IMR-90 (cell line): ENCODE measurements around the gene SORL1. TPM values are rescaled to one million over a fixed set of nuclear protein-coding genes. Genes with fewer than 3 reads are reported as not detected.

Experiments
- ATAC-seq: fragments of 200-7000 bp; cut with Tn5 transposase; 2 replicates; pipeline ENCODE4 v1.9.1; 2020; ENCODE audit warnings: low read depth, mild to moderate bottlenecking, moderate library complexity
- BruUV-seq: library from RNA; stranded (reverse); fragments of 400-500 nt; replicated peaks from 2 replicates; lab custom pipeline; 2021; lab: Mats Ljungman, UMichigan
- CTCF ChIA-PET: fragments of 300-600 bp; formaldehyde crosslinking; extraction: SDS; loops from one replicate; lab custom pipeline; 2021; ENCODE audit warnings: antibody characterized with exemption; lab: Yijun Ruan, JAX
- POLR2A ChIA-PET: fragments of 300-600 bp; sonication (Branson Sonifier 250); formaldehyde crosslinking; loops from one replicate; lab custom pipeline; 2022; ENCODE audit warnings: antibody characterized with exemption; ENCODE audit not compliant: unreplicated experiment; lab: Charles Lee
- DNase-seq: peaks from one replicate; pipeline ENCODE4 v3.0.0; 2013
- H2AFZ ChIP-seq: replicated peaks from 2 replicates; pipeline ENCODE3; 2013; ENCODE audit warnings: low read length, mild to moderate bottlenecking; ENCODE audit not compliant: poor library complexity
- H2AK5ac ChIP-seq: 2 replicates; pipeline ENCODE4 v1.6.1; 2013; ENCODE audit warnings: low read depth, low read length, inconsistent platforms
- H2AK9ac ChIP-seq: replicated peaks from 2 replicates; pipeline ENCODE3; 2013; ENCODE audit warnings: mild to moderate bottlenecking, low read depth, low read length, moderate library complexity; ENCODE audit not compliant: poor library complexity
- H2BK120ac ChIP-seq: 2 replicates; pipeline ENCODE4 v1.6.1; 2013; ENCODE audit warnings: low read depth, low read length, inconsistent platforms
- H2BK15ac ChIP-seq: 3 replicates; pipeline ENCODE4 v1.6.1; 2013; ENCODE audit warnings: low read depth, low read length, inconsistent platforms
- H2BK20ac ChIP-seq: 2 replicates; pipeline ENCODE4 v1.6.1; 2013; ENCODE audit warnings: low read depth, mild to moderate bottlenecking, inconsistent platforms, low read length, moderate library complexity
- H2BK5ac ChIP-seq: 2 replicates; pipeline ENCODE4 v1.6.1; 2013; ENCODE audit warnings: mild to moderate bottlenecking, low read depth, low read length, inconsistent platforms; ENCODE audit not compliant: poor library complexity, severe bottlenecking
- H3K14ac ChIP-seq: replicated peaks from 2 replicates; pipeline ENCODE4 v1.6.1; 2013; ENCODE audit warnings: low read depth, low read length, inconsistent platforms
- H3K18ac ChIP-seq: 2 replicates; pipeline ENCODE4 v1.6.1; 2013; ENCODE audit warnings: low read depth, low read length, control low read depth
- H3K23ac ChIP-seq: 2 replicates; pipeline ENCODE4 v1.6.1; 2013; ENCODE audit warnings: low read depth, low read length, inconsistent platforms
- H3K27ac ChIP-seq: 2 replicates; pipeline ENCODE4 v1.5.1; 2013; ENCODE audit warnings: mild to moderate bottlenecking, control low read depth, low read length; ENCODE audit not compliant: insufficient read depth
- H3K27me3 ChIP-seq: 2 replicates; pipeline ENCODE4 v1.6.1; 2013; ENCODE audit warnings: low read length; ENCODE audit not compliant: control insufficient read depth, insufficient read depth
- H3K36me3 ChIP-seq: 2 replicates; pipeline ENCODE4 v1.6.1; 2013; ENCODE audit warnings: low read length, mixed read lengths; ENCODE audit not compliant: control insufficient read depth, insufficient read depth
- H3K4ac ChIP-seq: 2 replicates; pipeline ENCODE4 v1.6.1; 2013; ENCODE audit warnings: low read depth, low read length, inconsistent platforms
- H3K4me1 ChIP-seq: 2 replicates; pipeline ENCODE4 v1.6.1; 2013; ENCODE audit warnings: low read length, mixed read lengths; ENCODE audit not compliant: control insufficient read depth, insufficient read depth
- H3K4me2 ChIP-seq: 2 replicates; pipeline ENCODE4 v1.6.1; 2013; ENCODE audit warnings: low read depth, mild to moderate bottlenecking, control low read depth, low read length, moderate library complexity
- H3K4me3 ChIP-seq: 2 replicates; pipeline ENCODE4 v1.5.1; 2013; ENCODE audit warnings: low read depth, mild to moderate bottlenecking, control low read depth, low read length, moderate library complexity; ENCODE audit not compliant: insufficient read depth
- H3K56ac ChIP-seq: 2 replicates; pipeline ENCODE4 v1.6.1; 2013; ENCODE audit warnings: low read length, inconsistent platforms; ENCODE audit not compliant: insufficient read depth; ENCODE audit errors: extremely low read depth
- H3K79me1 ChIP-seq, 2 experiments: 2 replicates each; pipeline ENCODE4 v1.6.1; 2013; ENCODE audit warnings: low read length in 2 of 2, inconsistent platforms in 1 of 2, low read depth in 1 of 2
- H3K9ac ChIP-seq: 2 replicates; pipeline ENCODE4 v1.6.1; 2013; ENCODE audit warnings: low read depth, low read length, control low read depth
- H3K9me1 ChIP-seq: 2 replicates; pipeline ENCODE4 v1.6.1; 2013; ENCODE audit warnings: low read length, inconsistent platforms; ENCODE audit not compliant: insufficient read depth
- H3K9me3 ChIP-seq: 2 replicates; pipeline ENCODE4 v1.6.1; 2013; ENCODE audit warnings: low read length; ENCODE audit not compliant: control insufficient read depth, insufficient read depth
- H4K20me1 ChIP-seq: 2 replicates; pipeline ENCODE4 v1.6.1; 2013; ENCODE audit warnings: low read length, inconsistent platforms; ENCODE audit not compliant: insufficient read depth
- H4K5ac ChIP-seq: 2 replicates; pipeline ENCODE4 v1.6.1; 2013; ENCODE audit warnings: mild to moderate bottlenecking, low read depth, low read length, control low read depth
- H4K8ac ChIP-seq, 2 experiments: 2 replicates each; pipeline ENCODE4 v1.6.1; 2013; ENCODE audit warnings: low read depth in 2 of 2, low read length in 2 of 2, control low read depth in 1 of 2, inconsistent platforms in 1 of 2
- H4K91ac ChIP-seq: 2 replicates; pipeline ENCODE4 v1.6.1; 2013; ENCODE audit warnings: low read depth, low read length, inconsistent platforms; ENCODE audit not compliant: insufficient read depth
- FOS ChIP-seq: fragments of 150-350 bp; IDR thresholded peaks from 2 replicates; pipeline ENCODE4 v1.6.1; 2016; ENCODE audit warnings: low read depth, low read length
- MXI1 ChIP-seq: IDR thresholded peaks from 2 replicates; pipeline ENCODE4 v1.6.1; 2012; ENCODE audit warnings: low read depth, mild to moderate bottlenecking, low read length, moderate library complexity, borderline replicate concordance
- RCOR1 ChIP-seq: IDR thresholded peaks from 2 replicates; pipeline ENCODE4 v1.6.1; 2012; ENCODE audit warnings: mild to moderate bottlenecking, low read length, improper control_type of control experiment; ENCODE audit not compliant: insufficient replicate concordance
- WGBS, 2 experiments: methylation state at CpG; one replicate each; pipeline versions ENCODE4 v1.1.5 to v1.1.7; 2013; ENCODE audit warnings: missing lambda C conversion rate in 2 of 2; ENCODE audit not compliant: insufficient read length in 1 of 2; ENCODE audit errors: extremely low coverage in 2 of 2; 5-methylcytosine and 5-hydroxymethylcytosine counted together
- dilution Hi-C: fragments of 300-500 bp; cut with HindIII; formaldehyde crosslinking; loops from one replicate; pipeline ENCODE4 v1.14.3; 2018; ENCODE audit warnings: low sequenced_read_pairs; ENCODE audit not compliant: unreplicated experiment
- in situ Hi-C: fragments of 300-500 bp; cut with MboI; formaldehyde crosslinking; loops from 3 replicates; pipeline ENCODE4 v1.14.3; 2019; ENCODE audit warnings: low sequenced_read_pairs, inconsistent platforms, mixed read lengths
- intact Hi-C: fragments of 100-400 bp; cut with micrococcal nuclease; formaldehyde crosslinking; loops from 2 replicates; pipeline ENCODE4 v1.10.0; 2022
- polyA plus RNA-seq, 3 experiments: library from polyadenylated mRNA; depleted of rRNA; stranded (reverse); fragments of >200 nt; gene quantifications; 2 replicates each; pipeline ENCODE4 v1.2.3, GENCODE V29; 2012; ENCODE audit warnings: low replicate concordance in 1 of 3
- total RNA-seq: library from RNA; depleted of rRNA; stranded (reverse); fragments of >200 nt; gene quantifications from 2 replicates; pipeline ENCODE4 v1.2.3, GENCODE V29; 2012
- TF ChIP-seq, protein P1 (sequence below): fragments of 150-350 bp; IDR thresholded peaks from 2 replicates; pipeline ENCODE4 v1.6.1; 2017; ENCODE audit warnings: mild to moderate bottlenecking, antibody characterized with exemption, low read length, low read depth

The SORL1 gene
- total and polyA plus RNA-seq, 2 of the 4 experiments (the other 2 are of a cell fraction) = 1.0 to 2.0 TPM

DNA sequence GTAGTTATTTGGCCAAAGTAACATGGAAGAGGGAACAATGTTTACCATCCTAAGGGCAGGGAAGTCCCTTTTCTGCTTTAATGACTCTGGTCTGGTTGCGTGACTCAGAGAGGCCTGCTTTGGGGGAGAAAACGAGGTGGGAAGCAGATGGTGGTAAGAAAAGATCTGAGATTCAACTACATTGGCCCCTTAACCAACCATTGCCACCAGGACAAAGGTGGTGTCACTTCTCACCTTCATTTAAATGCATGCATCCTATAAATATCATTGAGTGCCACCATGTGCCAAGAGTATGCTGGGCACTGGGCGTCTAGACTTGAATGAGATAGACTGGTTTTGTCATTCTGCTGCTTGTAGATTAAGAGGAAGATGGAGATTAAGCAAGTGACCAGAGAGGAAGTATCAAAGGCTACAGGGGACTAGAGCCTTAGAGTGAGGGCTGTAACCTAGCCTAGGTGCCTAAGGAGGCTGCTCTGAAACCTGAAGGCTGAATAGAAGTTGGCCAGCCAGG is 3.6 kb upstream of the SORL1 start:
- in situ Hi-C loops (no loop called here), intact Hi-C loops (no loop called here), dilution Hi-C loops (no loop called here)
- Histone ChIP-seq H3K9me3 (no peaks in the 10 kb centered on the region), H4K91ac (no peak overlapping the region), H4K8ac (no peak overlapping the region), H3K36me3 (no peaks in the 10 kb centered on the region), H3K9ac (no peak overlapping the region), H3K14ac (no peak overlapping the region), H3K9me1 (no peaks in the 10 kb centered on the region), H3K27ac (no peak overlapping the region), H3K23ac (no peak overlapping the region), H3K79me1 (no peaks in the 10 kb centered on the region), H4K20me1 (no peaks in the 10 kb centered on the region), H2AK5ac (no peak overlapping the region), H2AFZ (no peak overlapping the region), H3K18ac (no peak overlapping the region), H2AK9ac (no peak overlapping the region), H3K4me1 (no peaks in the 10 kb centered on the region; the same call in 1 of the 2 replicates), H3K4me2 (no peak overlapping the region), H2BK120ac (no peak overlapping the region), H3K4me3 (no peak overlapping the region), H2BK5ac (no peak overlapping the region), H2BK20ac (no peak overlapping the region), H3K56ac (no peak overlapping the region), H3K27me3 (peaks cover 38% of the 10 kb centered on the region), H4K5ac (no peak overlapping the region), H2BK15ac (no peak overlapping the region), H3K4ac (no peak overlapping the region)
- no CpG with 5 or more reads among the region's 3 CpGs for WGBS, 2 experiments
- BruUV-seq = no TSS peak
- POLR2A ChIA-PET = no interaction called here
- TF ChIP-seq FOS = no peak
- no peak for TF ChIP-seq RCOR1
- no peak for TF ChIP-seq MXI1
- TF ChIP-seq, protein P1, sequence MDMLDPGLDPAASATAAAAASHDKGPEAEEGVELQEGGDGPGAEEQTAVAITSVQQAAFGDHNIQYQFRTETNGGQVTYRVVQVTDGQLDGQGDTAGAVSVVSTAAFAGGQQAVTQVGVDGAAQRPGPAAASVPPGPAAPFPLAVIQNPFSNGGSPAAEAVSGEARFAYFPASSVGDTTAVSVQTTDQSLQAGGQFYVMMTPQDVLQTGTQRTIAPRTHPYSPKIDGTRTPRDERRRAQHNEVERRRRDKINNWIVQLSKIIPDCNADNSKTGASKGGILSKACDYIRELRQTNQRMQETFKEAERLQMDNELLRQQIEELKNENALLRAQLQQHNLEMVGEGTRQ = no peak
- DNase-seq (peak; percentile 3), ATAC-seq (no peak)
- CTCF ChIA-PET = no interaction called here
